SU-DHL-6 (cell line): Measurements from ENCODE around the gene CNPY3.

ENCODE experiments used
- CTCF ChIP-seq: fragments of 200-600 bp; sonication (generic); IDR thresholded peaks from one replicate; pipeline ENCODE4 v1.5.1; 2017; ENCODE audit warnings: antibody characterized with exemption, mild to moderate bottlenecking, low read length, moderate library complexity; ENCODE audit not compliant: insufficient read depth, poor library complexity, severe bottlenecking
- EZH2phosphoT487 ChIP-seq: fragments of 200-600 bp; sonication (generic), shearing (Covaris generic); conservative IDR thresholded peaks from 2 replicates; pipeline ENCODE4 v1.6.1; 2018; ENCODE audit warnings: mild to moderate bottlenecking, antibody characterized with exemption, low read length, moderate library complexity, mixed read lengths

GRCh38 chr6:42909835-42910234 lies 19.4 kb upstream of the CNPY3 start:
- TF ChIP-seq CTCF (no peak), EZH2phosphoT487 (no peak)
